BJ (cell line): Measurements from ENCODE around the gene UBE4A. TPM values are rescaled to one million over a fixed set of nuclear protein-coding genes. Genes with fewer than 3 reads are reported as not detected.

Experiments used
- CTCF ChIA-PET: fragments of 350-600 bp; formaldehyde crosslinking; extraction: SDS; loops from one replicate; lab custom pipeline; 2021; ENCODE audit warnings: antibody characterized with exemption, inconsistent platforms; lab: Yijun Ruan, JAX
- POLR2A ChIA-PET: fragments of 300-600 bp; sonication (Branson Sonifier 250); formaldehyde crosslinking; extraction: SDS; loops from one replicate; lab custom pipeline; 2021; ENCODE audit warnings: antibody characterized with exemption; lab: Charles Lee
- DNase-seq: peaks from one replicate; pipeline ENCODE4 v3.0.0-alpha.2; 2011; ENCODE audit warnings: low read depth
- H3K27me3 ChIP-seq: 2 replicates; pipeline ENCODE4 v1.6.0; 2011; ENCODE audit warnings: low read length; ENCODE audit not compliant: control insufficient read depth, insufficient read depth
- H3K36me3 ChIP-seq: 2 replicates; pipeline ENCODE4 v1.5.1; 2011; ENCODE audit warnings: low read length; ENCODE audit not compliant: control insufficient read depth, insufficient read depth
- H3K4me3 ChIP-seq: 2 replicates; pipeline ENCODE4 v1.5.1; 2011; ENCODE audit warnings: low read depth, mild to moderate bottlenecking, control low read depth, low read length
- CTCF ChIP-seq: IDR thresholded peaks from 2 replicates; pipeline ENCODE4 v1.5.1; 2011; ENCODE audit warnings: low read depth, mild to moderate bottlenecking, control low read depth, inconsistent platforms, low read length, moderate library complexity; ENCODE audit not compliant: insufficient read depth
- polyA plus RNA-seq: library from polyadenylated mRNA; depleted of rRNA; stranded (reverse); fragments of >200 nt; gene quantifications from 2 replicates; pipeline ENCODE4 v1.2.3, GENCODE V29; 2011

Gene UBE4A
- polyA plus RNA-seq, 1 experiment = 15.9 TPM

DNA sequence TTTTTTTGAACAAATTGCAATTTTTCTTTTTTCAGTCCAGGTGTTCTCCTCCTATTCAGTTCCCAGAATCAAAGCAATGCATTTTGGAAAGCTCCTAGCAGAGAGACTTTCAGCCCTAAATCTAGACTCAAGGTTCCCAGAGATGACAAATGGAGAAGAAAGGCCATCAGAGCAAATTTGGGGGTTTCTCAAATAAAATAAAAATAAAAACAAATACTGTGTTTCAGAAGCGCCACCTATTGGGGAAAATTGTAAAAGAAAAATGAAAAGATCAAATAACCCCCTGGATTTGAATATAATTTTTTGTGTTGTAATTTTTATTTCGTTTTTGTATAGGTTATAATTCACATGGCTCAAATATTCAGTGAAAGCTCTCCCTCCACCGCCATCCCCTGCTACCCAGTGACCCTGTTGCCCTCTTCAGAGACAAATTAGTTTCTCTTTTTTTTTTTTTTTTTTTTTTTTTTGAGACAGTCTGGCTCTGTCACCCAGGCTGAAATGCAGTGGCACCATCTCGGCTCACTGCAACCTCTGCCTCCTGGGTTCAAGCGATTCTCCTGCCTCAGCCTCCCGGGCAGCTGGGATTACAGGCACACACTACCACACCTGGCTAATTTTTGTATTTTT, 6.2 kb upstream of the UBE4A start:
- no peaks in the 10 kb centered on the region for H3K36me3 ChIP-seq
- peaks cover 4% of the 10 kb centered on the region; the same call in 1 of the 2 replicates for H3K27me3 ChIP-seq
- CTCF ChIA-PET = interaction anchor here (0.7 to 2.9 kb wide), 7 partner anchors 9 to 334 kb away, joined by 3 to 13 read pairs (median 3); partner anchors contain the start of gene CD3G
- POLR2A ChIA-PET = no interaction called here
- TF ChIP-seq CTCF = peak; percentile 47
- DNase-seq = no peak
- H3K4me3 ChIP-seq = no peak overlapping the region

GRCh38 chr11:118358071-118358470, 1.3 kb upstream of the UBE4A start:
- DNase-seq = no peak
- no peak overlapping the region for H3K4me3 ChIP-seq
- H3K36me3 ChIP-seq = no peaks in the 10 kb centered on the region
- CTCF ChIA-PET = interaction anchor here (1.5 kb wide), 1 partner anchor 82 kb away, joined by 3 read pairs; no protein-coding TSS in a partner anchor
- no peak for TF ChIP-seq CTCF
- POLR2A ChIA-PET = no interaction called here
- H3K27me3 ChIP-seq = no peaks in the 10 kb centered on the region

DNA sequence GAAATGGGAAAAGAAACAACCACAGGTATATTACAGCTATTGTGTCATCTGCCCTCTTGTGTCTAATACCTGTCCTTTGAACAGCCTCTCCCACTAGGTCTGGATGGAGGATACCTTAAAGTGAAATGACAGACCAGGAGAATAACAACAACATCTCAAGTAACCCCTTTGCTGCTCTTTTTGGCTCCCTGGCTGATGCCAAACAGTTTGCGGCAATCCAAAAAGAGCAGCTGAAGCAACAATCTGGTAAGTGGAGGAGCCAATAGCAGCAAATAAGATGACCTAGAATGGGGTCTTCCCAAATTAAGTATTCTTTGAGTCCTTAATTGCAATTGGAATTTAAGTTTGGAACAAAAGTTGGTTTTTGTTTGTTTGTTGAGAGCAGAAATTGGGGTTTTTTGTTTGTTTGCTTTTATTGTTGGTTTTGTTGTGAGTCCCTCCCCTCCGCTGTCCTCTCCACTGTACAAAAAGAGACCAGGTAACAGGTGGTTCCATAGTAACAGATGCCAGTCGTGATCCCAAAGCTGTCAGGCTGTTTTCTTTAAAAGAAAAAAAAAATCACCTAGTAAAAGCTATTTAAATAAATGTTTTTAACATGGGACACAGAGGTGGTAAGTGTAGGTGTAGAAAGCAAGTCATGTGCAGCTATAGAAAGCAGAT, 5.7 kb downstream of the UBE4A start:
- ChIA-PET POLR2A (no interaction called here), CTCF (interaction anchor here (0.7 to 1.3 kb wide), 4 partner anchors 11 to 97 kb away, joined by 3 to 4 read pairs (median 3); no protein-coding TSS in a partner anchor)
- H3K27me3 ChIP-seq = no peaks in the 10 kb centered on the region
- no peak for DNase-seq
- no peak overlapping the region for H3K4me3 ChIP-seq
- H3K36me3 ChIP-seq = peaks cover 11% of the 10 kb centered on the region
- TF ChIP-seq CTCF = no peak

- no peak for DNase-seq
- no peak for TF ChIP-seq CTCF
- POLR2A ChIA-PET = no interaction called here
- CTCF ChIA-PET = interaction anchor here (0.8 to 1.1 kb wide), 2 partner anchors 10 to 14 kb away, joined by 3 read pairs; no protein-coding TSS in a partner anchor
- Histone ChIP-seq H3K4me3 (no peak overlapping the region), H3K36me3 (peaks cover 13% of the 10 kb centered on the region), H3K27me3 (no peaks in the 10 kb centered on the region)
Observed at GRCh38 chr11:118366287-118366686, 6.9 kb downstream of the UBE4A start.

DNA sequence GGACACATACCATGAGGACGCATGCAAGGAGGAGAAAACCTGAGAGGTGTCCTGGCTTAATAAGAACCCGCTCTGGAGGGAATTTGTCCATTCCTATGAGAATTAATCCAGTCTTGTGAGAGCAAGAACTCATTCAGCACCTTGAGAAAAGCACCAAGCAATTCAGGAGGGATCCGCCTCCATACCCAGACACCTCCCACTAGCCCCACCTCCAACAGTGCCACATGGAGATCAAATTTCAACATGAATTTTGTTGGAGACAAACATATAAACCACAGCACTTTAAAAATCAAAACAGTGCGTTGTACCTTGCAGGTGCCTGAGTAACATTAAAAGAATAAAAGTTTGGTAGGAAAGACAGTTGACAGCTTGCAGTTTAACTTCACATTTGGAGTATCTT, 11.4 kb downstream of the UBE4A start:
- H3K4me3 ChIP-seq = no peak overlapping the region
- H3K27me3 ChIP-seq = no peaks in the 10 kb centered on the region
- POLR2A ChIA-PET = no interaction called here
- TF ChIP-seq CTCF = no peak
- CTCF ChIA-PET = no interaction called here
- no peak for DNase-seq
- peaks cover 21% of the 10 kb centered on the region for H3K36me3 ChIP-seq
